HEK293 (cell line): Measurements from ENCODE around the gene GPR34.

Source experiments
- CTCF ChIA-PET: fragments of 350-600 bp; formaldehyde crosslinking; extraction: SDS; loops from one replicate; lab custom pipeline; 2021; ENCODE audit warnings: antibody characterized with exemption; lab: Yijun Ruan, JAX
- POLR2A ChIA-PET: fragments of 300-600 bp; formaldehyde crosslinking; extraction: SDS; loops from one replicate; lab custom pipeline; 2020; ENCODE audit warnings: antibody characterized with exemption, inconsistent platforms; lab: Yijun Ruan, JAX
- H3K27ac ChIP-seq: fragments of 200-500 bp; sonication (Bioruptor generic); 2 replicates; pipeline ENCODE4 v1.5.1; 2014; ENCODE audit warnings: low read depth, low read length, control low read depth, inconsistent platforms; ENCODE audit errors: extremely low read depth
- H3K36me3 ChIP-seq, 2 experiments: fragments of 200-500 bp in 1 of 2; sonication (Bioruptor generic) in 1 of 2; 1 replicate in 1 of 2; 2 replicates in 1 of 2; pipeline ENCODE4 v1.5.1; 2014 to 2017; ENCODE audit warnings: inconsistent platforms in 2 of 2, low read length in 2 of 2; ENCODE audit not compliant: control insufficient read depth in 2 of 2, insufficient read depth in 1 of 2
- H3K4me1 ChIP-seq: fragments of 200-500 bp; sonication (Bioruptor generic); 2 replicates; pipeline ENCODE4 v1.5.1; 2014; ENCODE audit warnings: mild to moderate bottlenecking, low read length, inconsistent platforms; ENCODE audit not compliant: control insufficient read depth, insufficient read depth
- H3K4me3 ChIP-seq: 2 replicates; pipeline ENCODE4 v1.5.1; 2011; ENCODE audit warnings: low read depth, mild to moderate bottlenecking, control low read depth, low read length, moderate library complexity
- H3K9me3 ChIP-seq: fragments of 200-500 bp; sonication (Bioruptor generic); 2 replicates; pipeline ENCODE4 v1.5.1; 2014; ENCODE audit warnings: low read depth, low read length, inconsistent platforms; ENCODE audit not compliant: control insufficient read depth, insufficient read depth
- EGR2 ChIP-seq: fragments of 450-650 bp; formaldehyde crosslinking; IDR thresholded peaks from 2 replicates; pipeline ENCODE4 v1.5.1; 2016; ENCODE audit warnings: low read depth, missing biosample characterization, missing genetic modification characterization
- KLF8 ChIP-seq: fragments of 450-650 bp; formaldehyde crosslinking; IDR thresholded peaks from 2 replicates; pipeline ENCODE4 v1.5.1; 2016; ENCODE audit warnings: missing biosample characterization, missing genetic modification characterization
- OSR2 ChIP-seq: fragments of 450-650 bp; formaldehyde crosslinking; IDR thresholded peaks from 2 replicates; pipeline ENCODE4 v1.5.1; 2016; ENCODE audit warnings: missing biosample characterization, missing genetic modification characterization
- SCRT2 ChIP-seq: fragments of 450-650 bp; formaldehyde crosslinking; IDR thresholded peaks from 2 replicates; pipeline ENCODE4 v1.5.1; 2016; ENCODE audit warnings: missing biosample characterization, missing genetic modification characterization
- SP7 ChIP-seq: fragments of 450-650 bp; formaldehyde crosslinking; IDR thresholded peaks from 2 replicates; pipeline ENCODE4 v1.5.1; 2016; ENCODE audit warnings: missing biosample characterization, missing genetic modification characterization
- ZEB2 ChIP-seq: fragments of 450-650 bp; formaldehyde crosslinking; IDR thresholded peaks from 2 replicates; pipeline ENCODE4 v1.5.1; 2016; ENCODE audit warnings: missing biosample characterization, missing genetic modification characterization
- ZNF121 ChIP-seq: fragments of 450-650 bp; formaldehyde crosslinking; IDR thresholded peaks from 2 replicates; pipeline ENCODE4 v1.5.1; 2016; ENCODE audit warnings: missing biosample characterization, missing genetic modification characterization
- ZNF23 ChIP-seq: fragments of 450-650 bp; formaldehyde crosslinking; IDR thresholded peaks from 2 replicates; pipeline ENCODE4 v1.5.1; 2016; ENCODE audit warnings: missing biosample characterization, missing genetic modification characterization, borderline replicate concordance
- ZNF362 ChIP-seq: fragments of 450-650 bp; formaldehyde crosslinking; IDR thresholded peaks from 2 replicates; pipeline ENCODE4 v1.5.1; 2016; ENCODE audit warnings: missing biosample characterization, missing genetic modification characterization
- ZNF404 ChIP-seq: fragments of 450-650 bp; formaldehyde crosslinking; IDR thresholded peaks from 2 replicates; pipeline ENCODE4 v1.5.1; 2017; ENCODE audit warnings: missing biosample characterization, missing genetic modification characterization
- ZNF510 ChIP-seq: fragments of 450-650 bp; formaldehyde crosslinking; IDR thresholded peaks from 2 replicates; pipeline ENCODE4 v1.5.1; 2018; ENCODE audit warnings: mild to moderate bottlenecking, missing genetic modification characterization, missing biosample characterization; ENCODE audit not compliant: insufficient replicate concordance
- ZNF585B ChIP-seq: fragments of 450-650 bp; formaldehyde crosslinking; IDR thresholded peaks from 2 replicates; pipeline ENCODE4 v1.5.1; 2016; ENCODE audit warnings: missing biosample characterization, missing genetic modification characterization
- ZNF704 ChIP-seq: fragments of 450-650 bp; formaldehyde crosslinking; IDR thresholded peaks from 2 replicates; pipeline ENCODE4 v1.5.1; 2016; ENCODE audit warnings: missing biosample characterization, missing genetic modification characterization
- ZSCAN16 ChIP-seq: fragments of 450-650 bp; formaldehyde crosslinking; IDR thresholded peaks from 2 replicates; pipeline ENCODE4 v1.5.1; 2016; ENCODE audit warnings: missing biosample characterization, missing genetic modification characterization
- TF ChIP-seq, protein P1 (sequence below): fragments of 450-650 bp; formaldehyde crosslinking; IDR thresholded peaks from 2 replicates; pipeline ENCODE4 v1.5.1; 2016; ENCODE audit warnings: missing biosample characterization, missing genetic modification characterization
- TF ChIP-seq, protein P2 (sequence below): fragments of 450-650 bp; formaldehyde crosslinking; IDR thresholded peaks from 2 replicates; pipeline ENCODE4 v1.5.1; 2016; ENCODE audit warnings: missing biosample characterization, missing genetic modification characterization
- TF ChIP-seq, protein P3 (sequence below): fragments of 450-650 bp; formaldehyde crosslinking; IDR thresholded peaks from 2 replicates; pipeline ENCODE4 v1.5.1; 2017; ENCODE audit warnings: missing biosample characterization, missing genetic modification characterization
- TF ChIP-seq, protein P4 (sequence below): fragments of 450-650 bp; formaldehyde crosslinking; conservative IDR thresholded peaks from 2 replicates; pipeline ENCODE4 v1.5.1; 2016; ENCODE audit warnings: low read depth, missing biosample characterization, missing genetic modification characterization

The GPR34 gene

DNA sequence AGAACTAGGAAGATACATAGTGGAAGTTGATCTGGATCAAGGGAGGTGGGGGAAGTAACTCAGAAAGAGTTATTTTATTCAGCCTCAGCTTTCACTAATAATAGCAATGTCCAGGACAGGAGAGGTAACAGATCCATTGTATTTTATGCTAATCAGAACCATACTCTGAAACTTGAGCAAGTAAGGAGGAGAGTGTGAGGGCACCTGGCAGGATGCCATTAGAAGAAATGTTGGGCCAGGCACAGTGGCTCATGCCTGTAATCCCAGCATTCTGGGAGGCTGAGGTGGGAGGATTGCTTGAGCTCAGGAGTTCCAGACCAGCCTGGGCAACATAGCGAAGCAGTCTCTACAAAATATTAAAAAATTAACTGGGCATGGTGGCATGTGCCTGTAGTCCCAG is 16.3 kb downstream of the GPR34 start:
- no peaks in the 10 kb centered on the region for H3K36me3 ChIP-seq
- no peaks in the 10 kb centered on the region for H3K4me1 ChIP-seq
- POLR2A ChIA-PET: no interaction called here
- H3K4me3 ChIP-seq: no peak overlapping the region
- H3K27ac ChIP-seq: no peak overlapping the region
- H3K9me3 ChIP-seq: no peaks in the 10 kb centered on the region
- TF ChIP-seq ZNF510 (tag by site-specific recombination) (peak; percentile 59), ZNF23 (no peak)
- CTCF ChIA-PET: interaction anchor here (0.8 kb wide), 1 partner anchor 147 kb away, joined by 3 read pairs; no protein-coding TSS in a partner anchor

GRCh38 chrX:41705680-41706374 is 17.1 kb downstream of the GPR34 start:
- ChIA-PET POLR2A (no interaction called here), CTCF (interaction anchor here (0.6 to 0.8 kb wide), 3 partner anchors 23 to 175 kb away, joined by 3 read pairs; no protein-coding TSS in a partner anchor)
- Histone ChIP-seq H3K4me1 (no peaks in the 10 kb centered on the region), H3K36me3 (no peaks in the 10 kb centered on the region), H3K9me3 (no peaks in the 10 kb centered on the region), H3K4me3 (no peak overlapping the region), H3K27ac (no peak overlapping the region)
- TF ChIP-seq ZNF121 (tag by site-specific recombination): no peak
- no peak for TF ChIP-seq ZNF585B (tag by site-specific recombination)
- no peak for TF ChIP-seq SCRT2
- no peak for TF ChIP-seq KLF8 (tag by site-specific recombination)
- no peak for TF ChIP-seq ZNF404 (tag by site-specific recombination)
- TF ChIP-seq EGR2 (tag by site-specific recombination): no peak
- no peak for TF ChIP-seq ZEB2 (tag by site-specific recombination)

GRCh38 chrX:41707218-41707617 is 18.4 kb downstream of the GPR34 start:
- Histone ChIP-seq H3K4me1 (no peaks in the 10 kb centered on the region), H3K36me3 (no peaks in the 10 kb centered on the region), H3K9me3 (no peaks in the 10 kb centered on the region)
- POLR2A ChIA-PET: no interaction called here
- TF ChIP-seq, protein P1, sequence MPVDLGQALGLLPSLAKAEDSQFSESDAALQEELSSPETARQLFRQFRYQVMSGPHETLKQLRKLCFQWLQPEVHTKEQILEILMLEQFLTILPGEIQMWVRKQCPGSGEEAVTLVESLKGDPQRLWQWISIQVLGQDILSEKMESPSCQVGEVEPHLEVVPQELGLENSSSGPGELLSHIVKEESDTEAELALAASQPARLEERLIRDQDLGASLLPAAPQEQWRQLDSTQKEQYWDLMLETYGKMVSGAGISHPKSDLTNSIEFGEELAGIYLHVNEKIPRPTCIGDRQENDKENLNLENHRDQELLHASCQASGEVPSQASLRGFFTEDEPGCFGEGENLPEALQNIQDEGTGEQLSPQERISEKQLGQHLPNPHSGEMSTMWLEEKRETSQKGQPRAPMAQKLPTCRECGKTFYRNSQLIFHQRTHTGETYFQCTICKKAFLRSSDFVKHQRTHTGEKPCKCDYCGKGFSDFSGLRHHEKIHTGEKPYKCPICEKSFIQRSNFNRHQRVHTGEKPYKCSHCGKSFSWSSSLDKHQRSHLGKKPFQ (tag by site-specific recombination): no peak
- no peak for TF ChIP-seq OSR2 (tag by site-specific recombination)
- TF ChIP-seq, protein P2, sequence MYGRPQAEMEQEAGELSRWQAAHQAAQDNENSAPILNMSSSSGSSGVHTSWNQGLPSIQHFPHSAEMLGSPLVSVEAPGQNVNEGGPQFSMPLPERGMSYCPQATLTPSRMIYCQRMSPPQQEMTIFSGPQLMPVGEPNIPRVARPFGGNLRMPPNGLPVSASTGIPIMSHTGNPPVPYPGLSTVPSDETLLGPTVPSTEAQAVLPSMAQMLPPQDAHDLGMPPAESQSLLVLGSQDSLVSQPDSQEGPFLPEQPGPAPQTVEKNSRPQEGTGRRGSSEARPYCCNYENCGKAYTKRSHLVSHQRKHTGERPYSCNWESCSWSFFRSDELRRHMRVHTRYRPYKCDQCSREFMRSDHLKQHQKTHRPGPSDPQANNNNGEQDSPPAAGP (tag by site-specific recombination): no peak
- TF ChIP-seq, protein P3, sequence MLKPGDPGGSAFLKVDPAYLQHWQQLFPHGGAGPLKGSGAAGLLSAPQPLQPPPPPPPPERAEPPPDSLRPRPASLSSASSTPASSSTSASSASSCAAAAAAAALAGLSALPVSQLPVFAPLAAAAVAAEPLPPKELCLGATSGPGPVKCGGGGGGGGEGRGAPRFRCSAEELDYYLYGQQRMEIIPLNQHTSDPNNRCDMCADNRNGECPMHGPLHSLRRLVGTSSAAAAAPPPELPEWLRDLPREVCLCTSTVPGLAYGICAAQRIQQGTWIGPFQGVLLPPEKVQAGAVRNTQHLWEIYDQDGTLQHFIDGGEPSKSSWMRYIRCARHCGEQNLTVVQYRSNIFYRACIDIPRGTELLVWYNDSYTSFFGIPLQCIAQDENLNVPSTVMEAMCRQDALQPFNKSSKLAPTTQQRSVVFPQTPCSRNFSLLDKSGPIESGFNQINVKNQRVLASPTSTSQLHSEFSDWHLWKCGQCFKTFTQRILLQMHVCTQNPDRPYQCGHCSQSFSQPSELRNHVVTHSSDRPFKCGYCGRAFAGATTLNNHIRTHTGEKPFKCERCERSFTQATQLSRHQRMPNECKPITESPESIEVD: no peak
- TF ChIP-seq ZNF362: no peak
- TF ChIP-seq ZSCAN16 (tag by site-specific recombination): no peak
- no peak for TF ChIP-seq ZNF704 (tag by site-specific recombination)
- TF ChIP-seq SP7 (tag by site-specific recombination): no peak
- TF ChIP-seq, protein P4, sequence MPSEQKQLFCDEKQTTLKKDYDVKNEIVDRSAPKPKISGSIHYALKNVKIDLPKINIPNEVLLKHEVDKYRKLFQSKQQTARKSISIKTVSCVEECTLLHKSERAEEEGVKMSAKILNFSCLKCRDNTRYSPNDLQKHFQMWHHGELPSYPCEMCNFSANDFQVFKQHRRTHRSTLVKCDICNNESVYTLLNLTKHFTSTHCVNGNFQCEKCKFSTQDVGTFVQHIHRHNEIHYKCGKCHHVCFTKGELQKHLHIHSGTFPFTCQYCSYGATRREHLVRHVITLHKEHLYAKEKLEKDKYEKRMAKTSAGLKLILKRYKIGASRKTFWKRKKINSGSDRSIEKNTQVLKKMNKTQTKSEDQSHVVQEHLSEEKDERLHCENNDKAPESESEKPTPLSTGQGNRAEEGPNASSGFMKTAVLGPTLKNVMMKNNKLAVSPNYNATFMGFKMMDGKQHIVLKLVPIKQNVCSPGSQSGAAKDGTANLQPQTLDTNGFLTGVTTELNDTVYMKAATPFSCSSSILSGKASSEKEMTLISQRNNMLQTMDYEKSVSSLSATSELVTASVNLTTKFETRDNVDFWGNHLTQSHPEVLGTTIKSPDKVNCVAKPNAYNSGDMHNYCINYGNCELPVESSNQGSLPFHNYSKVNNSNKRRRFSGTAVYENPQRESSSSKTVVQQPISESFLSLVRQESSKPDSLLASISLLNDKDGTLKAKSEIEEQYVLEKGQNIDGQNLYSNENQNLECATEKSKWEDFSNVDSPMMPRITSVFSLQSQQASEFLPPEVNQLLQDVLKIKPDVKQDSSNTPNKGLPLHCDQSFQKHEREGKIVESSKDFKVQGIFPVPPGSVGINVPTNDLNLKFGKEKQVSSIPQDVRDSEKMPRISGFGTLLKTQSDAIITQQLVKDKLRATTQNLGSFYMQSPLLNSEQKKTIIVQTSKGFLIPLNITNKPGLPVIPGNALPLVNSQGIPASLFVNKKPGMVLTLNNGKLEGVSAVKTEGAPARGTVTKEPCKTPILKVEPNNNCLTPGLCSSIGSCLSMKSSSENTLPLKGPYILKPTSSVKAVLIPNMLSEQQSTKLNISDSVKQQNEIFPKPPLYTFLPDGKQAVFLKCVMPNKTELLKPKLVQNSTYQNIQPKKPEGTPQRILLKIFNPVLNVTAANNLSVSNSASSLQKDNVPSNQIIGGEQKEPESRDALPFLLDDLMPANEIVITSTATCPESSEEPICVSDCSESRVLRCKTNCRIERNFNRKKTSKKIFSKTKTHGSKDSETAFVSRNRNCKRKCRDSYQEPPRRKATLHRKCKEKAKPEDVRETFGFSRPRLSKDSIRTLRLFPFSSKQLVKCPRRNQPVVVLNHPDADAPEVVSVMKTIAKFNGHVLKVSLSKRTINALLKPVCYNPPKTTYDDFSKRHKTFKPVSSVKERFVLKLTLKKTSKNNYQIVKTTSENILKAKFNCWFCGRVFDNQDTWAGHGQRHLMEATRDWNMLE (tag by site-specific recombination): no peak
- TF ChIP-seq, all 188 proteins: peak for 0
- CTCF ChIA-PET: interaction anchor here (0.5 kb wide), 1 partner anchor 112 kb away, joined by 5 read pairs; no protein-coding TSS in a partner anchor
- H3K4me3 ChIP-seq: no peak overlapping the region
- H3K27ac ChIP-seq: no peak overlapping the region
